HG03558 (cell line): ENCODE measurements around the gene PCP4L1.
"Not testable (repeated sequence)": the region's sequence is repeated elsewhere in the genome, so short reads cannot be mapped to it uniquely, and the experiment has no call there.

ENCODE experiments used
- ATAC-seq: cut with Tn5 transposase; IDR thresholded peaks from one replicate; pipeline ENCODE4 v1.9.1; 2021; ENCODE audit warnings: moderate number of reproducible peaks; ENCODE audit not compliant: unreplicated experiment; ENCODE audit errors: extremely low read depth

PCP4L1 gene

DNA sequence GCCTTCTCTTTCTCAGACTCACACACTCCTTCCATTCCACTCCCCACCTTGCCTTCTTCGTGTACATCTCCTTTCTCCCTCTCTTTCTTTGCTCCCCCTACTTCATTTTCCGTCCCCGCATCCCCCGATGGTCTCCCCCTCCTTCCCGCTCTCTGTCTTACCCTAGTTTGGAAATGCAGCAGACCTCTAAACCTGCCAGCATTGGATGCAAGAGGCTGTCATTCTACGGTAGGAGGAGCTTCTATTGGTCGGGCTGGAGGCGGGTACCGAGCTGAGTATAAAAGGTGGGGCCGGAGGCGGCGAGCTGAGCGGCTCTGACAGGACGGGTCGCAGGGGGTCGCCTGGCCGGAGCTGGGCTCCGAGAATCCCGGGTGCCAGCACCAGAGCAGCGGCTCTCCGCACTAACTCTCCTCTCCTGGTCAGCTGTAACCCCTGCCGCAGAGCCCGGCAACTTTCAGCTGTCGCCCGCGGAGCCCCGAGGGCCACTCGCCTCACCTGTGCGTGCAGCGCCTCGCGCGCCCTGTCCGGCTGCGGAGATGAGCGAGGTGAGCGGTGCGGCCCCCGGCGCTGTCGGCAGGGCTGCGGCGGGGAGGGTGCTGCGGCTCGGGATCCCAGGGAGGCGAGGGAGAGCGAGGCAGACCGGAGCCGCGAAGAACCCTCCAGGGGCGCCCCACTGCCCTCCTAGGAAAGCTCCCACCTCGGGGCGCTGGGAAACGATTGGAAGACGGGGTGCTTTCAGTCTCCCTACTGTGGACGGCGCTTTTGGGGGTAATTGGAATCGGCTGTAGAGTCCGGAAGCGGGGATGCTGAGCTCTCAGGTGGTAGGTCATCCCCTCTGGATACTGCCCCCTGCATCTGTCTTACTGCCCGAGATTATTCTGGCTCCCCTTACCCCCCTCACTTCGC lies at the start of gene PCP4L1:
Gene PCP4L1, plus strand, starts transcription at position 307 of the 906 bp plus-strand sequence. Its CDS starts 230 bp downstream, at position 537.
- ATAC-seq, result no peak

DNA sequence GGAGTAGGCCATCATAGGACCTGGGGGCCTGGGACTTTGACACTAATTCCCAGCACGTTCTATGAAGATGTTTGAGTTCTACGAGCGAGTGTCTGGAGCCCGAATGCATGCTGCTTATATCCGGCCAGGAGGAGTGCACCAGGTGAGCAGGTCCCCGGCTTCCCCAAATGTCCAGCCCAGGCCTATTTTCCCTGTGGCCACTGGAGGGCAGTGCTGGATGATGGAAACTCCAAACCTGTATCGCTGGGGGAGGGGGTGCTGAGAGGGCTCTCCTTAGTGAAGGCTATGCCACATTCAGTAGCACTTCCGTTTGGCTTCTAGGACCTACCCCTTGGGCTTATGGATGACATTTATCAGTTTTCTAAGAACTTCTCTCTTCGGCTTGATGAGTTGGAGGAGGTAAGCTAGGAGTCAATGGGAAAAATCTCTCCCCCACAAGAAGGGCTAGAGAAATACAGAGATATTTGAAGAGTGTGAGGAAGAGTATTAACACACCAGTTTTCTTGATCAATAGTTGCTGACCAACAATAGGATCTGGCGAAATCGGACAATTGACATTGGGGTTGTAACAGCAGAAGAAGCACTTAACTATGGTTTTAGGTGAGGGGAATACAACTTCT lies 48.6 kb upstream of the PCP4L1 start:
- ATAC-seq, result no peak

DNA sequence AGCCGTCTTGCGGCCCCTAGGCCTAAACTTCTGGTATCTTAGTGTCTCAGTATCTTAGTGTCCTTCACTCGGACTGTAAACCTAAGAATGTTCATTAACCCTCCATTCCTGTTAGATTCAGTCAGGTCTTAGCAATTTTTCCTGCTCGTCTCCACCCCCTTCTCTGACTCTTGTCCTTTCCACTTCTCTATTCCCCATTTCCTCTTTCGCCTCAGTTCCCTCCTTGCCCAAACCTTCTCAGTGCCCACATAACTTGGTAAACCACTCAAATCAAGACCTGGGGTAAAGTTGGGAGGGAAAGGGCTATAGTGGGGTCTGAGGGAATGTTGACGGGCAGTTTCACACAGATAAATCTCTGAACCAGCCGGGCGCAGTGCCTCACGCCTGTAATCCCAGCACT lies 44.2 kb upstream of the PCP4L1 start:
- ATAC-seq, result no peak

DNA sequence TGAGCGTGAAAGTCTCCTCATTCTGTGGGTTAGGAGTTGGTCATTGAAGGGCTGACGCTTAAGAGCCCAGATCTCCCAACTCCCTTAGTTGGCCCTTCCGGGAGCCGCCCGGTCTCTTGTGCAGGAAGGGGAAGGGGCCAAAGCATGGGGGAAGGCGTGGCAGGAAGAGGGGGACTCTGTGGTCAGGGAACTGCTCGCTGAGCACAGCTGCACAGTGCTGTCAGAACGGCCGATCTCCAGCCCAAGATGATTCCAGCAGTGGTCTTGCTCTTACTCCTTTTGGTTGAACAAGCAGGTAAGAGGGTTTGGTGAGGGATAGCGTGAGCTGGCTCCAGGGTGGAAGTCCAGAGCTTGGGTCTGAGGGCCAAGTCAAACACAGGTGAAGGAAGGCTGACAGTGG lies 43.5 kb upstream of the PCP4L1 start, which contains the start of gene FCER1G:
Gene FCER1G, plus strand, starts transcription at position 220 of the 400 bp plus-strand sequence. Its CDS starts 27 bp downstream, at position 247.
- ATAC-seq, result no peak

DNA sequence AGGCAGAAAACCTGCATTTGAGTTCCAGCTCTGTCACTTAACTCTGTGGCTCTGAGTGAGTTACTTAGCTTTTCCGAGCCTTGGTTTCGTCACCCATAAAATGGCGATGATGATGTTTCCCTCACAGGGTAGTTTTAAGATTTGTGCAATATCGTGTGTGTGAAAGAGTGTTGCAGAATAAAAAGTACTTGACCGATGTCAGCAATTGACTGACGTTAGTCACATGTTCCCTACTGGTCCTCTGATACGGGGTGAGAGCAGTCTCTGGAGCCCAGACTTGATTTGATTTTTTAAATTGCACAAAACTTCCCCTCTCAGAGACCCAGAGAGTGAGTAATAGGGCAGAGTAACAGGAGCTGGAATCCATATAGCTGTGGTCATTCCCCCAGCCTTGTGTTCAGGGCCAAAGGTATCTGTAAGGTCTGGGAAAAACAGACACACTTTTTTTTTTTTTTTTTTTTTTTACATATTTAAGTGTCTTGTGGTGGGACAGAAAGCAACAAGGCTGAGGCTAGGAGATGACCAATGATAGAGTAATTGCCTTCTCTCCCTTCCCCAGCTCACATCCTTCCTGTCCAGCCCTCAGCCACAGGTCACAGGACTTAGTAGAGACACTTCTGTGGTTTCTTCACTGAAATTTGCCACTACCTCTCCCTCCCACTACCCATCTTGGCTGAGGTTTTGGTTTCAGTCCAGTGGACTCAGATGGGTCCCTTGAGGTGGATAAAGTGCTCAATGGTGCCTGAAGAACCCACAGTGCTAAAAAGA lies 41.4 kb upstream of the PCP4L1 start:
- ATAC-seq, result peak; percentile 58

DNA sequence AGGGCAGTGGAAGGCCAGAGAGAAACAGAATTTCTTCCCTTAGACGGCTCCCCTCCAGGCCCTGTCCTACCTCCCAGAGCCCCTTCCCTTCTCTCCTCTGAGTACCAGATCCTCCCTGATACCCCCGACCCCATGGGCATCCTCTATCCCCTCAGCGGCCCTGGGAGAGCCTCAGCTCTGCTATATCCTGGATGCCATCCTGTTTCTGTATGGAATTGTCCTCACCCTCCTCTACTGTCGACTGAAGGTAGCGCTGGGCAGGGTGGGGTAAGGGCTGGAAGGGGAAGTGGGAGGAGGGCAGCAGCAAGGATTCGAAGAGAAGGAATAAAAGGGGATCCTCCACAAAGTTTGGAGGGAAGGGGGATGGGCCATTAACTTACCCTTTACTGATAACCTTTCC lies 40.7 kb upstream of the PCP4L1 start:
- no peak for ATAC-seq

DNA sequence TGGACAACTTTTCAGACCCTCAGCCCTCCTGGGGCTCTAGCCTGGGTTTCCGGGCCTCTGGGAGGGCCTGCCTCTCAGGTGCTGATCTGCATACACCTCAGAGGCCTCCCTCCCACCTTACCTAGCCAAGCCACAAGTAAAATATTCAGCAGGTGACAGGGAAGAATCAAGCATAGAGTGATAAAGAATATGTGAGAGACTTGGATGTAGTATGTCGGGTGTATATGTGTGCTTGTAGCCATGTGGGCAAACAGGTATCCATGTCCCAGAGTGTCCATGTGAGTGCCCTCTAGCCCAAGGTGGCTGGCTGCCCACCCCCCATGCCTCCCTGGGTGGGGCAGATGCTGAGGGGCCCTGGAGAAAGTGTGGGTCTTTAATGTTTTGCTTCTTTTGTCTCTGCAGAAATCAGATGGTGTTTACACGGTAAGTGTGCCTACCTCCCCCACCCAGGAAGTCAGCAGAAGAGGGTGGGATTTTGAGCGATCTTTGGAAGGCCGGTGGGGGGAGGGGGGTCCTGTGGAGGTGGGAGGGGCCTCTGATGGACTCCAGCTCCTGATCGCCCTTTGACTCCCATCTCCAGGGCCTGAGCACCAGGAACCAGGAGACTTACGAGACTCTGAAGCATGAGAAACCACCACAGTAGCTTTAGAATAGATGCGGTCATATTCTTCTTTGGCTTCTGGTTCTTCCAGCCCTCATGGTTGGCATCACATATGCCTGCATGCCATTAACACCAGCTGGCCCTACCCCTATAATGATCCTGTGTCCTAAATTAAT lies 40.1 kb upstream of the PCP4L1 start:
- ATAC-seq, result no peak

DNA sequence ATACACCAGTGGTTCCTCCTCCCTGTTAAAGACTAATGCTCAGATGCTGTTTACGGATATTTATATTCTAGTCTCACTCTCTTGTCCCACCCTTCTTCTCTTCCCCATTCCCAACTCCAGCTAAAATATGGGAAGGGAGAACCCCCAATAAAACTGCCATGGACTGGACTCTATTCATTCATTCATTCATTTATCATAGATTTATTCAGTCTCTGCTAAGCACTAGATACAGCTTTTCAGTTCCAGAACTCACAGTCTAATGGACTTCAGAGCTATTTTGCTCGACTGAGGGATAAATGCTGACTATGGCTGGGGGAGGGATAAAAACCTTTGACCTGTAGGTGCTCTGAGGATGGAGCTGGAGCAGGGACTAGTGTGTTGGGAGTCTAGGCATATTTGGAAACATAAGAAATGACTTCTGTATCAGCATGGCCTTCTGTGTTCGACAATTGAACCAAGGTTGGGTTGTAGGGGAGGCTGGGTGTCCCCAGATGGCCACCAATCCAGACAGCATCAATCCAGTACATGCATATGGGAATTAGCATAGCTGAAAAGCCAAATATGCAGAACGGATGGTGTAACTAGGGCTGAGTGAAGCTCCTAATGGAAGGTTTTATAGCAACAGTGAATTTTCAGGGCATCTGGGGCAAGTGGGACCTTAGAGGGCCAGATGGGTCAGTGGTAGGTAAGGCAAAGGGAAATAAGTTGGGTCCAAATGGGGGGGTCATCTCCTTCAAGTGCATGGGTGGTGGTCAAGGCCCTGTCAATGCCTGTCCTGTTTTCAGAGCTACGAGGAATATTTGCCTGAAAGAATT lies 39.3 kb upstream of the PCP4L1 start:
- ATAC-seq, result no peak

DNA sequence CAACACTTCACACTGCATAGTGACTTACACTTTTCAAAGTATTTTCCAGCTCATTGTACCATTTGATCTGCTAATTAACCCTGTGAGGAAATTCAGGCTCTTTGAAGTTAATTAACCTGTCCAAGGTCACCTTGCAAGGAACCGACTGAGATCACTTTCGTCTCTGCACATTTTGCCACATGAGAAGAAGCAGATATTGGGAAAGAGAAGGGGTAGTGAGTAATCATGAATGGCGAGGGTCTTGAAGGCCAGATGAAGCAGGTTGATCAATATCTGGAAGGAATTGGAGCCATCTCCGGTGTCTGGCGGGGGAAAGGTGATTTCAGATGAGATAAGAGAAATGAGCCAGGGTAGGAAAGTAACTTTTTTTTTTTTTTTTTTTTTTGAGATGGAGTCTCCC lies 38.5 kb upstream of the PCP4L1 start:
- no peak for ATAC-seq

DNA sequence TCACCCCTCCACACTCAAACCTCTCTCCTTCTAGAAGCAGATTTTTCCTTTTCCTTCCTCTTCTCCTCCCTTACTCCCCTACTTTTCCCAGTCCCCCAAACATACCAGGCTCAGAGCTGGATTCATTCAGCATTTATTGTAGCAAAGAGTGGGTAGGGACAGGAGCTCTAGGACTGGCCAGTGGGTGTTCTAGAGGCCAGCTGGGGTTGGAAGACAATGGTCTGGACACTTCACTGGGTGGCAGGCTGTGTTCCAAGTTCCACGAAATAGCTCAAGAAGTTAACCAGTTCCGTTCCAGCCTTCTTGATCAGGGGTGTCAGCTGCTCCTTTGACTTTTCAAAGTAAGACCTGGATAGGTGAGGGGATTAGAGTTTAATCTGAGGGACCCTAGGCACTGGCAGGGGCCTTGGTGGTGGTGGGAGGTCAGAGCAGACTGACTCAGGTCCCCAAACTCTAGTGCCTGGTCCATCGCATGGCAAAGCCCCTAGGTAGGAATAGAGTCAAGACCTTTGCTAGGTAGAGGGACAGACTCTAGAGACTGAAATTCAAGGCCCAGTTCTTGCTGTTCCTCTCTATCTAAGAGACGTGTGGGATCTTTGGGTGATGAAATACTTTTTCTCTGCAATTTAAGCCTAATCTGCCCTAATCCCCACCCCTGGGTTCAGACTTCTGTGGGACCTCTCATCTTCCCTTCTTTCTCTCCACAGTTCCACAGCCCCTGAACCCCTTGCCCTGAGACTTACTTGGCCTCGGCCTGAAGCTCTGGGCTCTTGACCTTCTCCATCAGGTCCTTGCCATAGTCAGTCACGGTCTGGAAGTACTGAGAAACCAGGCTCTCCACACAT lies 36.1 kb upstream of the PCP4L1 start:
- ATAC-seq, result no peak

DNA sequence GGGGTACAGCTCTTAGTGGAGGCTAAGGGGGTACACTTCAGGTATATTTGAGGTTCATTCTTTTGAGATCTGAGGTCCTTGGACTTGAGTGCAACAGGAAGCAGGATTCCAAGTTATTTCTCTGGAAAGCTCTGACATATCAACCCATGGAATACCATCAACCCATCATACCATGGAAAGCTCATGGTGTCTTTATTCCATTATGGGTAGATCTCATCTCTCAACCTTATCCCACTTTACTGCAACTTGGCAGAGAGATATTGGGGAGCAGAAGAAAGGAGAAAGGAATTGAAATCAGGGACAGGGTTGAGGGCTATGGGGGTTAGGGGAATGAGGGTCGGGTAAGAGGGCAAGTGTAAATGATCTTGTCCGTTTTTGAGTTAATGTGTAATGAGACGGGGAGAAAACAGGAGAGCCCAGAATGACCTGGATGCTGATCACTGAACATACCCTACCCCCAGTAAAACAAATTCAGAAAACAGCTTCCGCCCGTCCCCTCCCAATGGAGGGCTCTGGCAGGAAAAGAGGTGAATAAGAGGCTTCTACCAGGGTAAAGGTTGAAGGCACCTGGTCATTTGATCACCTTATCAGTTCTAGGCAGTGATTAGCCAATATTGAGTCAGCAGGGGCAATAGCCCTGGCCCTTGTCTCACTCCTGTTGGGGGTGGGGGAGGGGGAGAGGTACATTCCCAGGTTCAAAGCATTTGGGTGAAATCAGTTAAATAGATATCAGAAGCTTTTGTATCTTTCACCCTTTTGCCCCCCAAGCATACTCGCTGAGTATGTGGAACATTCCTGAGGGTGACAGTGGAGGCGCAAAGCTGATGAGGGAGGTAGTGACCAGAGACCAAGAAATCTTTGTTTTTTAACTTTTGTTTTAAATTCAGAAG lies 34.5 kb upstream of the PCP4L1 start:
- ATAC-seq, result no peak

DNA sequence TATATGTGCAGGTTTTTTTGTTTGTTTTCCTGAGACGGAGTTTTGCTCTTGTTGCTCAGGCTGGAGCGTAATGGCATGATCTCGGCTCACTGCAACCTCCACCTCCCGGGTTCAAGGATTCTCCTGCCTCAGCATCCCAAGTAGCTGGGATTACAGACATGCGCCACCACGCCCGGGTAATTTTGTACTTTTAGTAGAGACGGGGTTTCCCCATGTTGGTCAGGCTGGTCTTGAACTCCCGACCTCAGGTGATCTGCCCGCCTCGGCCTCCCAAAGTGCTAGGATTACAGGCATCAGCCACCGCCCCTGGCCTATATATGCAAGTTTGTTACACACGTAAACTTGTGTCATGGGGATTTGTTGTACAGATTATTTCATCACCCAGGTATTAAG lies 33.9 kb upstream of the PCP4L1 start:
- ATAC-seq, result not testable (repeated sequence)

DNA sequence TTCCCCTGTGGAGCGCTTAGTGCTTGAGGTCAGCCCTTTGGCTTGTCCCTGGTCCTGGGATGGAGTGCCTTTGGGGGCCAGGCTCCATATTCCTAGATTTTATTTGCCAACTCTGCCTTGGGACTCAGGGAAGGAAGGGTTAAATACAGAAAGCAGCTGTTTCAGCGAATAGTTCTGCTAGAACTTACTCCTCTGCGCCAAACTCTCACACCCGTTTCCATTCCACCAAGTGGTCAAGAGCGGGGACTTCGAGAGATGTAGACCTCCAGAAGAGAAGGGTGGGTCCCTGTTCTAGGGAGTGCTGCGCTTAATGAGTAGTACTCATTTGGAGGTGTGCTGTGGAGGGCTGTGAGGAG lies 33.4 kb upstream of the PCP4L1 start:
- ATAC-seq, result no peak

DNA sequence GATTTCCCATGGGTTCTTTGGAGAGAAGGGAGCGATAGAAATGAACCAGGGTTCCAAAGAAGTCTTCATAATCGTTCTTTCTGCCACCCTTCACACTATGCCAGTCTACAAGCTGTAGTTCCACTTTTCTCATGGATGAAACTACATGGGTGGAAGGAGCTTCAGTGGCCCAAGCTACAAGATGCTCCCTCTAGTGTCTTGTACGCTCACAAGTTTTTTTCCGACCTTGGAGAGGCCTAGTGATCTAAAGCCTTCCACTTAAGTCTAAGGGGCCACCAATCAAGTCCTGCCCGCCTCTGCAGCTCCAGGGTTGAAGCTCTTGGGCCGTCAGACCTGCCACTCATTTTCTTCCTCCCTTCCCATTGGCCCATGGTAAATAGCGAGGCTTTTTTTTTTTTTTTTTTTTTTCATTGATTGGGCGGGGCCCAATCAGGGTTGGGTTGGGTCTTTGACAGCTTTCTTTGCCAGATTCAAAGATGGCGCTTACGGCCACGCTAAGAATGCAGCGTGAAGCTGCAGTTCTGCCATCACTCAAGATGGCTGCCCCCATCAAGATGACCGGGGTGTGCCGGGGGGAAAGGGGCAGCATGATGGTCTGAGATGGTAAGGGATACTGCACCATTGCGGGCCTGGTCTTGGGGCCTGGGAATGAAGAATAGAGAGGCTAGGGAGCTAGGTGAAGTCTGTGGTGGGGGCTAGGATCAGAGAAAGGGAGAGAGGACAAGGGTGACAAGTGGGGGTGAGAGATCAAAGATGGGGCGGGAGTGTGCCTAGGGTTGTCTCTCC lies 32.8 kb upstream of the PCP4L1 start, which contains the start of gene TOMM40L:
Gene TOMM40L, plus strand, starts transcription at position 527 of the 786 bp plus-strand sequence. CDS start 430 bp downstream, outside the sequence.
- ATAC-seq, result peak; percentile 89

DNA sequence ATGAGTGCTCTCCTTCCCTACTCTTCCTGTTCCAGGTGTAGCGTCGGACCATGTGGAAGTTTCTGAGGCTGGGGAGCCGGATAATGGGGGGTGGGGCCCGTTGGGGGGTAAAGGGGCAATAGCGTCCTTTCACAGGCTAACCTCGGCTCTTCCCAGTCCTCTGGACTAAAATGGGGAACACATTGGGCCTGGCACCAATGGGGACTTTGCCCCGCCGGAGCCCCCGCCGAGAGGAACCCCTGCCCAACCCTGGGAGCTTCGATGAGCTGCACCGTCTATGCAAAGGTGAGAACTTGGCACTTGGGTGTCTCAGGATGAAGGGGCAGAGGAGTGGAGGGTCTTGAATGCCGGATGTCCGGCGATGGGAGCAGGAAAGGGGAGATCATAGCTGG lies 32.2 kb upstream of the PCP4L1 start:
- no peak for ATAC-seq

DNA sequence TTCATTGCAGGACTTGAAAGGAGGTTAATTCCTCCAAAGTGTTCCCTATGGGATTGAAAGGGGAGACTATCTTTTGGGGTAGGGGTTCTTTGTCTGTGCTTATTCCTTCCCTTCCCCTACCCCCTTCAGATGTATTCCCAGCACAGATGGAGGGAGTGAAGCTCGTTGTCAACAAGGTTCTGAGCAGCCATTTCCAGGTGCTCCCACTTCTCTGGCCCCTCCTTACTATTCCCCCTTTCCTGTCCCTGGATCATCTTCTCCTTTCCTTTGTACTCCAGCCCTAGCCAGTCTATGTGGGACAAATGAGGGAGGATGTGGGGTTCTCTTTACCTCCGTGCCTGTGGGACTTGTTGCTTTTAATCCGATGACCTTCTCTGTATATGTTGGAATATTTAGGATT lies 31.8 kb upstream of the PCP4L1 start:
- ATAC-seq, result no peak
